GM19468 (cell line): Measurements from ENCODE around the gene PCIF1.
A peak's percentile ranks its signal among the peaks of the same experiment; 100 is the strongest.

Experiments used
- ATAC-seq: cut with Tn5 transposase; IDR thresholded peaks from one replicate; pipeline ENCODE4 v1.9.1; 2021; ENCODE audit warnings: mild to moderate bottlenecking, moderate library complexity, moderate number of reproducible peaks; ENCODE audit not compliant: unreplicated experiment; ENCODE audit errors: extremely low read depth

PCIF1 gene

GRCh38 chr20:45962031-45962755 is 27.7 kb downstream of the PCIF1 start:
- no peak for ATAC-seq

GRCh38 chr20:45963059-45964005 is 28.8 kb downstream of the PCIF1 start:
- no peak for ATAC-seq

- ATAC-seq = no peak
Observed at GRCh38 chr20:45964006-45964400, 29.5 kb downstream of the PCIF1 start.

- ATAC-seq = no peak
Observed at GRCh38 chr20:45965169-45966002, 30.9 kb downstream of the PCIF1 start.

GRCh38 chr20:45967551-45968080 is 33.1 kb downstream of the PCIF1 start:
- no peak for ATAC-seq

- ATAC-seq = no peak
Observed at GRCh38 chr20:45968081-45968671, 33.7 kb downstream of the PCIF1 start.

- no peak for ATAC-seq
Observed at GRCh38 chr20:45968801-45969711, 34.6 kb downstream of the PCIF1 start.

- no peak for ATAC-seq
Observed at GRCh38 chr20:45969712-45970634, 35.5 kb downstream of the PCIF1 start.

GRCh38 chr20:45970646-45971424 is 36.4 kb downstream of the PCIF1 start:
- ATAC-seq = no peak

GRCh38 chr20:45971425-45971674 is 36.9 kb downstream of the PCIF1 start:
- ATAC-seq = no peak

- peak; percentile 44 for ATAC-seq
Observed at GRCh38 chr20:45971675-45972499, 37.4 kb downstream of the PCIF1 start, which contains the start of gene ZNF335. Gene ZNF335 (minus strand): TSS chr20:45972203. CDS start chr20:45971410, 793 bp downstream.

- ATAC-seq = no peak
Observed at GRCh38 chr20:45972500-45973183, 38.2 kb downstream of the PCIF1 start.

- ATAC-seq = no peak
Observed at GRCh38 chr20:45974896-45975565, 40.5 kb downstream of the PCIF1 start.

GRCh38 chr20:45975686-45976085 is 41.2 kb downstream of the PCIF1 start:
- ATAC-seq = no peak

GRCh38 chr20:45976086-45976485 is 41.6 kb downstream of the PCIF1 start:
- no peak for ATAC-seq
